Caco-2 (cell line): Measurements from ENCODE around the gene SNRPD1. TPM values are rescaled to one million over a fixed set of nuclear protein-coding genes. Genes with fewer than 3 reads are reported as not detected.

ENCODE experiments used
- BruUV-seq: library from RNA; stranded (reverse); fragments of 400-500 nt; replicated peaks from 2 replicates; lab custom pipeline; 2021; lab: Mats Ljungman, UMichigan
- CTCF ChIA-PET: fragments of 300-600 bp; sonication (Branson Sonifier 250); formaldehyde crosslinking; loops from one replicate; lab custom pipeline; 2022; ENCODE audit warnings: antibody characterized with exemption; lab: Charles Lee
- POLR2A ChIA-PET: fragments of 300-600 bp; sonication (Branson Sonifier 250); formaldehyde crosslinking; loops from one replicate; lab custom pipeline; 2022; ENCODE audit warnings: antibody characterized with exemption; lab: Charles Lee
- DNase-seq, 2 experiments: peaks; one replicate each; pipeline versions ENCODE4 v3.0.0 to v3.0.0-alpha.2; 2020 to 2022
- H3K27me3 ChIP-seq: replicated peaks from 2 replicates; pipeline ENCODE4 v1.6.0; 2011; ENCODE audit warnings: low read length; ENCODE audit not compliant: control insufficient read depth, insufficient read depth
- H3K36me3 ChIP-seq: 2 replicates; pipeline ENCODE4 v1.5.1; 2011; ENCODE audit warnings: low read length; ENCODE audit not compliant: control insufficient read depth, insufficient read depth
- H3K4me1 ChIP-seq: fragments of 250-450 bp; sonication (Bioruptor Pico); 2 replicates; pipeline ENCODE4 v1.5.1; 2020; ENCODE audit warnings: mild to moderate bottlenecking
- H3K4me3 ChIP-seq: 2 replicates; pipeline ENCODE4 v1.5.1; 2011; ENCODE audit warnings: low read depth, mild to moderate bottlenecking, control low read depth, low read length
- H3K9me3 ChIP-seq: fragments of 250-450 bp; sonication (Bioruptor Pico); 2 replicates; pipeline ENCODE4 v1.5.1; 2020; ENCODE audit warnings: mild to moderate bottlenecking, moderate library complexity
- H3K27ac Mint-ChIP-seq: one replicate; pipeline ENCODE4 v1.8.0; 2022; ENCODE audit warnings: mixed read lengths; ENCODE audit not compliant: unreplicated experiment
- H3K27me3 Mint-ChIP-seq: one replicate; pipeline ENCODE4 v1.8.0; 2022; ENCODE audit warnings: mixed read lengths; ENCODE audit not compliant: insufficient read depth, unreplicated experiment
- H3K36me3 Mint-ChIP-seq: one replicate; pipeline ENCODE4 v1.8.0; 2022; ENCODE audit warnings: mild to moderate bottlenecking, mixed read lengths; ENCODE audit not compliant: insufficient read depth, unreplicated experiment
- H3K4me1 Mint-ChIP-seq: one replicate; pipeline ENCODE4 v1.8.0; 2022; ENCODE audit warnings: low read depth, mixed read lengths; ENCODE audit not compliant: unreplicated experiment
- H3K4me3 Mint-ChIP-seq: one replicate; pipeline ENCODE4 v1.8.0; 2022; ENCODE audit warnings: mild to moderate bottlenecking, moderate library complexity, mixed read lengths; ENCODE audit not compliant: unreplicated experiment
- H3K9me3 Mint-ChIP-seq: one replicate; pipeline ENCODE4 v1.8.0; 2022; ENCODE audit warnings: mixed read lengths; ENCODE audit not compliant: unreplicated experiment
- CTCF ChIP-seq, 2 experiments: fragments of 200-600 bp in 1 of 2; IDR thresholded peaks; 1 replicate in 1 of 2; 2 replicates in 1 of 2; pipeline versions ENCODE4 v1.5.1 to v1.8.0; 2011 to 2022; ENCODE audit warnings: antibody characterized with exemption in 1 of 2, control low read depth in 1 of 2, inconsistent platforms in 1 of 2, low read depth in 1 of 2, low read length in 1 of 2, mild to moderate bottlenecking in 1 of 2, moderate library complexity in 1 of 2; ENCODE audit not compliant: insufficient read depth in 1 of 2, severe bottlenecking in 1 of 2, unreplicated experiment in 1 of 2
- intact Hi-C: fragments of 100-400 bp; cut with micrococcal nuclease; formaldehyde crosslinking; loops from one replicate; pipeline ENCODE4 v1.10.0; 2022; ENCODE audit not compliant: unreplicated experiment
- microRNA-seq: library from miRNA; unstranded; fragments of <30 nt; microRNA quantifications from one replicate; pipeline ENCODE4 v1.2.0, GENCODE V29; 2022
- total RNA-seq: library from RNA; stranded (reverse); gene quantifications from 2 replicates; pipeline ENCODE4 v1.2.3, GENCODE V29; 2022

Gene SNRPD1
- total RNA-seq, 1 experiment from 2014 or later: 134 TPM

- H3K9me3 Mint-ChIP-seq: no peaks in the 10 kb centered on the region
Measured at GRCh38 chr18:21680161-21680560, 68.0 kb downstream of the SNRPD1 start.

GRCh38 chr18:21682371-21683051, 70.4 kb downstream of the SNRPD1 start:
- no peaks in the 10 kb centered on the region; the same call in 1 of the 2 replicates for H3K36me3 ChIP-seq
- intact Hi-C loops: loop anchor here (2.0 kb wide), 1 partner anchor 14 kb away; no protein-coding TSS in a partner anchor
- Mint-ChIP-seq H3K27ac (no peak overlapping the region), H3K27me3 (no peaks in the 10 kb centered on the region), H3K4me3 (no peak overlapping the region), H3K36me3 (peaks cover 26% of the 10 kb centered on the region), H3K4me1 (peaks cover 12% of the 10 kb centered on the region), H3K9me3 (no peaks in the 10 kb centered on the region)
- no peak for DNase-seq
- no peak overlapping the region for H3K4me3 ChIP-seq
- peaks cover 28% of the 10 kb centered on the region for H3K4me1 ChIP-seq
- ChIA-PET POLR2A (no interaction called here), CTCF (interaction anchor here (0.6 kb wide), 1 partner anchor 177 kb away, joined by 5 read pairs; no protein-coding TSS in a partner anchor)
- H3K27me3 ChIP-seq: no peaks in the 10 kb centered on the region
- no peaks in the 10 kb centered on the region for H3K9me3 ChIP-seq
- TF ChIP-seq CTCF (IDR thresholded peaks at IDR 0.05; ENCODE audit: insufficient read depth in 1 of 2, low read depth in 1 of 2, low read length in 1 of 2, severe bottlenecking in 1 of 2, unreplicated experiment in 1 of 2): no peak
- BruUV-seq: no TSS peak

More at GRCh38 chr18:21680161-21680560, 68.0 kb downstream of the SNRPD1 start:
- Histone ChIP-seq H3K4me1 (peaks cover 6% of the 10 kb centered on the region), H3K36me3 (peaks cover 1% of the 10 kb centered on the region; the same call in 1 of the 2 replicates), H3K9me3 (no peaks in the 10 kb centered on the region), H3K4me3 (no peak overlapping the region), H3K27me3 (no peaks in the 10 kb centered on the region)
- intact Hi-C loops: no loop called here
- ChIA-PET POLR2A (no interaction called here), CTCF (no interaction called here)
- H3K4me3 Mint-ChIP-seq: no peak overlapping the region
- no TSS peak for BruUV-seq
- no peak for TF ChIP-seq CTCF (IDR thresholded peaks at IDR 0.05; ENCODE audit: insufficient read depth in 1 of 2, low read depth in 1 of 2, low read length in 1 of 2, severe bottlenecking in 1 of 2, unreplicated experiment in 1 of 2)
- peaks cover 7% of the 10 kb centered on the region for H3K4me1 Mint-ChIP-seq
- DNase-seq: no peak
- no peak overlapping the region for H3K27ac Mint-ChIP-seq
- H3K36me3 Mint-ChIP-seq: peaks cover 13% of the 10 kb centered on the region
- no peaks in the 10 kb centered on the region for H3K27me3 Mint-ChIP-seq

Small RNAs within 50 kb of the gene (microRNA-seq; reads per million reads assigned to microRNA genes)
- gene MIR320C1: 1.9 reads per million, percentile 5 among the genes with 10 or more reads in this experiment

Other genes starting within 250 kb of the SNRPD1 start
- 23.0 and 24.2 TPM in 2 replicates for gene ESCO1, start 11.6 kb upstream of the SNRPD1 start, total RNA-seq
- gene ABHD3, start 92.5 kb downstream of the SNRPD1 start, total RNA-seq: 29.3 and 31.8 TPM in 2 replicates
- 43.2 and 48.1 TPM in 2 replicates for gene MIB1, start 128.5 kb downstream of the SNRPD1 start, total RNA-seq